DND-41 (cell line): ENCODE measurements around the gene PIGZ.

Experiments used
- EZH2 ChIP-seq: IDR thresholded peaks from 3 replicates; pipeline ENCODE4 v1.6.1; 2012; ENCODE audit warnings: borderline replicate concordance, low read depth, mild to moderate bottlenecking, moderate library complexity, low read length, inconsistent platforms; ENCODE audit not compliant: severe bottlenecking
- TF ChIP-seq, protein P1 (sequence below): IDR thresholded peaks from 2 replicates; pipeline ENCODE4 v1.5.1; 2012; ENCODE audit warnings: borderline replicate concordance, low read length, moderate library complexity, mild to moderate bottlenecking; ENCODE audit not compliant: poor library complexity, severe bottlenecking; ENCODE audit errors: extremely low read depth

DNA sequence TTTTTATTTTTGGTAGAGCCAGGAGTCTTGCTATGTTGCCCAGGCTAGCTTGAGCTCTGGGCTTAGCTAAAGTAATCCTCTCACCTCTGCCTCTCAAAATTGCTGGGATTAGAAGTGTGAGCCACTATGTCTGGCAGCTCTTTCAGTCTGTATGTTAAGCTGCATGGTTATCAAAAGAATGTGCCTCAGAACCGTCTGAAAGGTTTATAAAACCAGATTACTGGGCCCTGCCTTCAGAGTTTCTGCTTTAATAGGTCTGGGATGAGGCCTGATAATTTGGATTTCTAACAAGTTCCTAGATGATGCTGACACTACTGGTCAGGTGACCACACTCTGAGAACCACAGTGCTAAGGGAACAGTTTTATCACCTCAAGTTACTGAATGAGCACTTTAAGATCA lies 66.3 kb downstream of the PIGZ start:
- no peak for TF ChIP-seq EZH2
- TF ChIP-seq, protein P1, sequence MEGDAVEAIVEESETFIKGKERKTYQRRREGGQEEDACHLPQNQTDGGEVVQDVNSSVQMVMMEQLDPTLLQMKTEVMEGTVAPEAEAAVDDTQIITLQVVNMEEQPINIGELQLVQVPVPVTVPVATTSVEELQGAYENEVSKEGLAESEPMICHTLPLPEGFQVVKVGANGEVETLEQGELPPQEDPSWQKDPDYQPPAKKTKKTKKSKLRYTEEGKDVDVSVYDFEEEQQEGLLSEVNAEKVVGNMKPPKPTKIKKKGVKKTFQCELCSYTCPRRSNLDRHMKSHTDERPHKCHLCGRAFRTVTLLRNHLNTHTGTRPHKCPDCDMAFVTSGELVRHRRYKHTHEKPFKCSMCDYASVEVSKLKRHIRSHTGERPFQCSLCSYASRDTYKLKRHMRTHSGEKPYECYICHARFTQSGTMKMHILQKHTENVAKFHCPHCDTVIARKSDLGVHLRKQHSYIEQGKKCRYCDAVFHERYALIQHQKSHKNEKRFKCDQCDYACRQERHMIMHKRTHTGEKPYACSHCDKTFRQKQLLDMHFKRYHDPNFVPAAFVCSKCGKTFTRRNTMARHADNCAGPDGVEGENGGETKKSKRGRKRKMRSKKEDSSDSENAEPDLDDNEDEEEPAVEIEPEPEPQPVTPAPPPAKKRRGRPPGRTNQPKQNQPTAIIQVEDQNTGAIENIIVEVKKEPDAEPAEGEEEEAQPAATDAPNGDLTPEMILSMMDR, result no peak
